GM12878 (cell line): Measurements from ENCODE around the gene IFT25. TPM values are rescaled to one million over a fixed set of nuclear protein-coding genes. Genes with fewer than 3 reads are reported as not detected.

Experiments used
- ASH2L ChIP-seq: fragments of 300-600, 200-600 bp; sonication (generic); IDR thresholded peaks from 2 replicates; pipeline ENCODE4 v1.6.1; 2017; ENCODE audit warnings: low read depth, mild to moderate bottlenecking, borderline replicate concordance
- CEBPZ ChIP-seq: fragments of 150-350 bp; IDR thresholded peaks from 2 replicates; pipeline ENCODE4 v1.6.1; 2016; ENCODE audit warnings: low read depth, low read length
- E4F1 ChIP-seq: fragments of 450-650 bp; IDR thresholded peaks from 2 replicates; pipeline ENCODE4 v1.6.1; 2018; ENCODE audit warnings: borderline replicate concordance, mild to moderate bottlenecking; ENCODE audit not compliant: partially characterized antibody
- HSF1 ChIP-seq: fragments of 150-350 bp; IDR thresholded peaks from 2 replicates; pipeline ENCODE4 v1.6.1; 2014; ENCODE audit warnings: mild to moderate bottlenecking, low read depth, low read length
- KLF5 ChIP-seq: fragments of 450-650 bp; IDR thresholded peaks from 2 replicates; pipeline ENCODE4 v1.6.1; 2014; ENCODE audit warnings: mild to moderate bottlenecking; ENCODE audit not compliant: partially characterized antibody
- NR2C2 ChIP-seq: IDR thresholded peaks from 2 replicates; pipeline ENCODE4 v1.6.1; 2011; ENCODE audit warnings: borderline replicate concordance, low read depth; ENCODE audit not compliant: control insufficient read depth, insufficient read length
- POLR2AphosphoS5 ChIP-seq: IDR thresholded peaks from 2 replicates; pipeline ENCODE4 v1.6.1; 2011; ENCODE audit warnings: mild to moderate bottlenecking, low read length, inconsistent platforms
- RAD51 ChIP-seq: fragments of 450-650 bp; IDR thresholded peaks from 2 replicates; pipeline ENCODE4 v1.6.1; 2016; ENCODE audit warnings: moderate library complexity, mild to moderate bottlenecking, inconsistent platforms
- SMC3 ChIP-seq: IDR thresholded peaks from 2 replicates; pipeline ENCODE4 v1.6.1; 2011; ENCODE audit warnings: low read length, improper control_type of control experiment, borderline replicate concordance
- ZBTB11 ChIP-seq: fragments of 450-650 bp; formaldehyde crosslinking; IDR thresholded peaks from 2 replicates; pipeline ENCODE4 v1.5.0; 2022; ENCODE audit warnings: mild to moderate bottlenecking, missing genetic modification characterization
- ZNF592 ChIP-seq: fragments of 450-650 bp; IDR thresholded peaks from 2 replicates; pipeline ENCODE4 v1.6.1; 2017; ENCODE audit warnings: mild to moderate bottlenecking, moderate library complexity
- polyA plus RNA-seq, 11 experiments: library from polyadenylated mRNA; depleted of rRNA in 4 of 11; unstranded in 6 of 11; stranded (reverse) in 5 of 11; fragments of >200 nt; fragmentation: Nextera tagmentation in 4 of 11; fragmentation: Illumina TruSeq in 1 of 11; extraction: Ambion mirVana in 4 of 11; extraction: Trizol in 1 of 11; gene quantifications; 1 replicate in 1 of 11; 2 replicates in 10 of 11; pipeline versions ENCODE4 v1.2.1 to v1.2.3, GENCODE V29; 2011 to 2016; ENCODE audit warnings: inconsistent platforms in 2 of 11, missing spikeins in 2 of 11, low read depth in 1 of 11
- total RNA-seq, 4 experiments: library from RNA; depleted of rRNA in 3 of 4; stranded (reverse); fragments of >200 nt in 3 of 4; fragmentation: Illumina TruSeq in 1 of 4; extraction: Trizol in 1 of 4; gene quantifications; 2 replicates each; pipeline versions ENCODE4 v1.2.1 to v1.2.3, GENCODE V29; 2013 to 2021

IFT25 gene
- total and polyA plus RNA-seq, 10 of the 15 experiments (the other 5 are each of a cell fraction or from before 2014, with no cell fraction given) = 55.7 to 242 (median 131) TPM

- TF ChIP-seq ZNF592 = no peak
- TF ChIP-seq SMC3 = no peak
- no peak for TF ChIP-seq E4F1
- TF ChIP-seq HSF1 = no peak
- TF ChIP-seq ASH2L = no peak
- no peak for TF ChIP-seq NR2C2
- no peak for TF ChIP-seq POLR2AphosphoS5
- no peak for TF ChIP-seq RAD51
- TF ChIP-seq ZBTB11 (CRISPR knock-in tag) = no peak
- TF ChIP-seq KLF5 = no peak
- no peak for TF ChIP-seq CEBPZ
Observed at GRCh38 chr1:53975861-53976260, 30.4 kb upstream of the IFT25 start (continued).
